HG03039 (cell line): ENCODE measurements around the gene PRDM5.
A peak's percentile ranks its signal among the peaks of the same experiment; 100 is the strongest.

Experiments used
- ATAC-seq: cut with Tn5 transposase; IDR thresholded peaks from one replicate; pipeline ENCODE4 v1.9.1; 2021; ENCODE audit warnings: mild to moderate bottlenecking, moderate library complexity; ENCODE audit not compliant: unreplicated experiment

Gene PRDM5

GRCh38 chr4:120915336-120915735, 7.2 kb downstream of the PRDM5 start:
- no peak for ATAC-seq

- no peak for ATAC-seq
Observed at GRCh38 chr4:120903419-120903818, 19.1 kb downstream of the PRDM5 start.

GRCh38 chr4:120902925-120903324, 19.6 kb downstream of the PRDM5 start:
- no peak for ATAC-seq

DNA sequence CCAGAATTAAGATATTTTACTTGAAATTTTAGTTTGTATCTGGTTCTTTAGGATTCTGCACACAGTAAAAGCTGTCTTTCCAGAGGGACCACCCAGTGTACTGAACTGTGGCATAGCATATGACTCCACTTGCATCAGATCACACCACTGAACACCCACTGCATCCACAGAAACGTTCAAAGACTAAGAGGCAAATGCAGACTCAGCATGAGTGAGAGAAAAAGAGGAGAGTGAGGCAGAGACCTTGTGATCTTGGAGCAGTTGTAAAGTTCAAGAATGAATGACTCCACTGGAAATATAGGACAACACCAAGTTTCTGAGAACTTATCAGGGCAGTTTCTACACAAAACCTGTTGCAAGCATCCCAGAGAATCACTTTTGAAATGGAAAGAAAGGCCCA, 20.8 kb downstream of the PRDM5 start:
- no peak for ATAC-seq

DNA sequence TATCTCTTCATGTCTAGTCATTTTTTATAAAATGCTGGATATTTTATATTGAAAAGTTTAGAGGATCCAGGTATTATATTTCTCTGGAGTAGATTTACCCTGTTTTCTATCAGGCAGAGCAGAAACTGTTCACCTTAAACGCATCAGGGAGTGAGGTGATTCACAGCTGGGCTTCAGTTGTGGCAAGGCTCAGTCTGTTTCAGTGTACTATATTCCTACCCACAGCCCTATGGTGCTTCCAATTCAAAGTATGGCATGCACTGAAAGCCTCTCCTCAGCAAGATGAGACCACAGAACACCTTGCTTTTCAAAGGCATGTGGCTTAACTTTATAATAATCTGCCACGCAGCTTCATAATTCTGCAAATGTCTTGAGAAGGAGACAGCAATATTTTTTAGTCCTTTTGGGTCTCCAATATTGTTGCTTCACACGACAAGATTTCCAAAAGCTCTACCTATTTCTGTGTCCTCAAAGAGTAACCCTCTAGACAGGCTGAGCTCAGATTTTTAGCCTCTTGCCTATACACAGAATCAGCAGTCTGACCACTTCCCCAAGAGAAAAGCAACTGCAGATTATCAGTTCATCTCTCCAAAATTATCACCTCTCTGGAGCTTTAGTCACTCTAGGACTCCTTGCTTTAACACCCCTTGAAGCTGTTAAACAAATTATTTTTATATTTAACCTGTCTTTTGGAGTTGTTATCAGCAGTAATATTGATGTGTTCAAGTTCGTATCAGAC, 24.4 kb downstream of the PRDM5 start:
- ATAC-seq, result no peak

- no peak for ATAC-seq
Observed at GRCh38 chr4:120895554-120895953, 27.0 kb downstream of the PRDM5 start.

GRCh38 chr4:120893314-120893713, 29.2 kb downstream of the PRDM5 start:
- ATAC-seq, result no peak

DNA sequence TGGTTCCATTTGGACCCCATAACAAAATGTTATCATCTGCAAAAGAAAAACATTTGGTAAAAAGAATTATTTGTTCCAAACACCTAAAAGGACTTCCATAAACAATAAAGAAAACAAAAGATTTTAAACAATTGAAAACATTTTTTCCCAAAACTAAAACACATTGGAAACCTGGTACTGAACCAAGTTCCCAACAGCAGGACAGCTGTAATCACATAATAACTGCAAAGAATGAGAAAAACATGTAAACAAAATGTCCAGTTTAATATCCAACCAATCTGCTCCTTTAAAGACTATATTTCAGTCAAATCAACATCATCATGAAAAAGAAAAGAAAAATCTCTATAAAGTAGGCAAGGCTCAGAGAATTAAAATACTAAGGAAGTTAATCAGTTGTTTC, 36.3 kb downstream of the PRDM5 start:
- no peak for ATAC-seq

GRCh38 chr4:120881846-120882245, 40.7 kb downstream of the PRDM5 start:
- no peak for ATAC-seq

DNA sequence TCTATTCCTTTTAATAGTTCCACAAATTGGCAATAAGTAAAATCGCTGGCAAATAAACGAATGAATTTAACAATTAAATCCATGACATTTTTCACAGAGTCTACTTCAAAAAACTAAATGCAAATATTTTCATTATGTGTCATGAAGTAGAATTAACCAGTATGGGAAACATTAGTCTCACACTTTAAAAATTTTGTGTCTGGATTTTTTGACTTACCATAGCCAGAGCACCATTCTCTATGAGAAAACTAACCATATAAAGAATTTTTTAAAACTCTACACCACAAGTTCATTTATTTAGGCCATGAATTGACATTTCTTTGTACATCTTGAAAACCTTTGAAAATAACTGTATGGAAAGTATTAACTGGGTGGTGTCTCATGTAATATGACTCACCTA, 41.2 kb downstream of the PRDM5 start:
- no peak for ATAC-seq

- no peak for ATAC-seq
Observed at GRCh38 chr4:120877021-120877420, 45.5 kb downstream of the PRDM5 start.

- ATAC-seq, result no peak
Observed at GRCh38 chr4:120874792-120875774, 47.4 kb downstream of the PRDM5 start.

- no peak for ATAC-seq
Observed at GRCh38 chr4:120873554-120873953, 49.0 kb downstream of the PRDM5 start.

GRCh38 chr4:120871173-120871572, 51.4 kb downstream of the PRDM5 start:
- ATAC-seq, result no peak

- no peak for ATAC-seq
Observed at GRCh38 chr4:120870279-120870673, 52.2 kb downstream of the PRDM5 start.

DNA sequence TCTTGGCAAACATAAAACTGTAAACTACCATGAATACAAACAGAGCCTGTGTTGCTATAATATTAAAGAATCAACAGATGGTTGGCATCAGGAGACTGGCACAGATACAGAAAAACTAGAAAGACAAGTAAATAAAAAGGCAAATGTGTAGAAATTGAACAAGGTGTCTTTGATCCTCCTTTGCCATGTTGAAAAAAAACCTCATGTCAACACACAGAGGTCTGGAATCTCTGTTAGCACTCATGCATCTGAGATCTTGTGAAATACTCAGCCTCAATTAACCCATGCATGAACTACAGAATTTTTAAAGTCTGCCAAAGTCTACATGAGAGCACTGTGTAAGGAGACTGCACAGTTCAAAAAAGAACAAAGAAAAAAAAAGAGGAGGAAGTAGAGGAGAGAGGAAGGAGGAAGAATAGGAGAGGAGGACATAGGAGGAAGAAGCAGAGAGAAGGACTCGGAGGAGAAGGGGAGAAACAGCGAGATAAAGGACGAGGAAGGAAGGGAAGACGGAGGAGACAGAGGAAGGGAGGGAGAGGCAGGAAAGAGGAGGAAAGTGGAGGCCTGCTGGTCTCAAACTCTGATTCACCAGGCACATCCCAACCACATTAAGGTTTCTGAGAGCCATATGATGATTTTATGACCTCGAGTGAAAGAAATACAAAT, 52.8 kb downstream of the PRDM5 start:
- ATAC-seq, result no peak

DNA sequence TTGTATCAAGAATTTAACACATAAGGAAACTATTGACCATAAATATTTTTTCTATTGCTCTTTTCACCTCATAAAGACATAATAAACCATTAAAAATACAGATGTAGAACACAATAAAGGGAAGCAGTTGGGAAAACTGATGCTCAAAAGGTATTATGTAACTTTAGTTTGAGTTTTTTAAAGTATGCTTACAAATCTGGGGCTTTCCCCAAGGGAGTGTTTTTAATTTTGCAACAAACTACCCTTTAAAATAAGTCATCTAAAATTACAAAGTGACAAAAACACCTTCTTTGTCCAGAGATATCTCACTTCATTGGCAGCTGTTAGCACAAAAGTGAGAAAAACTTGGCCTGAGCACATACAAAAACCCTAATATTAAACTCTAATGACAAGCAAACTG, 55.0 kb downstream of the PRDM5 start:
- no peak for ATAC-seq

GRCh38 chr4:120865985-120866384, 56.5 kb downstream of the PRDM5 start:
- peak; percentile 72 for ATAC-seq

DNA sequence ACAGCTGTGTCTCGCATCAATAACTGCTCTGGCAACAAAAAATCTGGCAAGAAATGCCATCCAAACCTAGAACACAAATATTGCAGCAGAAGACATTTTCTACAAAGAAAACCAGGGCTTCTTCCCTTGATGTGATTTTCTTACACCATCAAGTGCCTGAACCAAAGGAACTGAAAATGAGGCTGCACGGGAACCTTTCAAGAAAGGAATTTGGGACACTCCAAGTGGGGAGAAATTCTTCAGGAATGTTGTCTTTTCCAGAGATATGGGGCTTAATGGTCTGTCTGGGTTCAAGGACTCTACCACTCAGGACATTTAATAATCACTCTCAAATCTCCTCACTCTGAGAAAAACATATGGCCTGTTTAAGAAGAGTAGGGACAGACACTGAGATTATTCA, 57.6 kb downstream of the PRDM5 start:
- no peak for ATAC-seq

DNA sequence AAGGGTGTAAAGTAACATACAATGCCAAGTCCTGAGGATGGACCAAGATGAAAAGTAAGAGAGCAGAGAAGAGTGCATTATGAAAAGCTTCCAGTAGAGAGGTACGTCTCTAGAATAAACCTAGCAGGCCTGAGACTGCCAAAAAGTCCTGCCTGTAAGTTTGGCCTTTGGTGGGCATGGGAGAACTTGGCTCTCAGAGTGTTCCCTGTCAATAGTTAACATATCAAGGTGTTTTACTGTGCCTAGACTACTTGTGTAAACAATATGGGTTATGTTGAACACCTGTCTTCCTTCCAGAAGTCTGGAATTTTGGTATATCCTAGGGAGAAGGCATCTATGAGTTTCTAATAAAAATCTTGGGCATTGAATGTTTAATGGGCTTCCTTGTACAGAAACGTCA, 60.1 kb downstream of the PRDM5 start:
- no peak for ATAC-seq

GRCh38 chr4:120861852-120862251, 60.7 kb downstream of the PRDM5 start:
- no peak for ATAC-seq
